H1 (cell line): ENCODE data around the gene PLXDC2. TPM values are rescaled to one million over a fixed set of nuclear protein-coding genes. Genes with fewer than 3 reads are reported as not detected.

Experiments
- CTCF ChIA-PET: fragments of 300-600 bp; sonication (Branson Sonifier 250); formaldehyde crosslinking; loops from one replicate; lab custom pipeline; 2021; ENCODE audit not compliant: partially characterized antibody; lab: Charles Lee
- POLR2A ChIA-PET: fragments of 300-600 bp; sonication (Branson Sonifier 250); formaldehyde crosslinking; loops from one replicate; lab custom pipeline; 2021; ENCODE audit warnings: inconsistent platforms; ENCODE audit not compliant: partially characterized antibody; lab: Charles Lee
- DNase-seq, 2 experiments: peaks; one replicate each; pipeline versions ENCODE4 v3.0.0 to v3.0.0-alpha.2; 2010 to 2022; ENCODE audit warnings: low spot score in 2 of 2, low read depth in 1 of 2, mixed read lengths in 1 of 2
- FAIRE-seq: peaks from 2 replicates; lab custom pipeline; 2011; peaks lifted over from hg19 to GRCh38; lab: Jason Lieb, UNC
- H2AFZ ChIP-seq: 2 replicates; pipeline ENCODE4 v1.8.1; 2012; ENCODE audit warnings: low read length, inconsistent platforms
- H2AK5ac ChIP-seq: 2 replicates; pipeline ENCODE4 v1.6.1; 2013; ENCODE audit warnings: low read depth, low read length
- H2BK120ac ChIP-seq: replicated peaks from 2 replicates; pipeline ENCODE3; 2013; ENCODE audit warnings: low read depth, low read length, inconsistent platforms
- H2BK12ac ChIP-seq: 2 replicates; pipeline ENCODE4 v1.6.1; 2013; ENCODE audit warnings: low read depth, low read length
- H2BK15ac ChIP-seq: 2 replicates; pipeline ENCODE4 v1.6.1; 2013; ENCODE audit warnings: low read length
- H2BK20ac ChIP-seq: 2 replicates; pipeline ENCODE4 v1.6.1; 2013; ENCODE audit warnings: low read length
- H2BK5ac ChIP-seq: 2 replicates; pipeline ENCODE4 v1.6.1; 2013; ENCODE audit warnings: low read depth, low read length
- H3K14ac ChIP-seq: 2 replicates; pipeline ENCODE4 v1.6.1; 2013; ENCODE audit warnings: inconsistent platforms; ENCODE audit not compliant: insufficient read length
- H3K18ac ChIP-seq: 2 replicates; pipeline ENCODE4 v1.6.1; 2013; ENCODE audit warnings: low read length; ENCODE audit errors: extremely low read depth
- H3K23ac ChIP-seq: 2 replicates; pipeline ENCODE4 v1.6.1; 2013; ENCODE audit warnings: inconsistent platforms; ENCODE audit not compliant: insufficient read length
- H3K23me2 ChIP-seq: 2 replicates; pipeline ENCODE4 v1.6.1; 2013; ENCODE audit warnings: low read depth, low read length
- H3K27ac ChIP-seq: 2 replicates; pipeline ENCODE4 v1.6.1; 2011; ENCODE audit warnings: low read depth, low read length, inconsistent platforms
- H3K27me3 ChIP-seq, 4 experiments: replicated peaks in 1 of 4; 1 replicate in 1 of 4; 2 replicates in 3 of 4; pipeline versions ENCODE4 v1.6.1 to v1.8.1; 2011 to 2013; ENCODE audit warnings: low read length in 3 of 4, mild to moderate bottlenecking in 3 of 4, inconsistent platforms in 2 of 4, mixed read lengths in 2 of 4, moderate library complexity in 1 of 4; ENCODE audit not compliant: control insufficient read depth in 3 of 4, insufficient read depth in 3 of 4; ENCODE audit errors: extremely low read depth in 1 of 4
- H3K36me3 ChIP-seq, 4 experiments: 2 replicates each; pipeline versions ENCODE4 v1.6.1 to v1.8.1; 2011 to 2013; ENCODE audit warnings: mild to moderate bottlenecking in 4 of 4, low read length in 3 of 4, moderate library complexity in 2 of 4, control low read depth in 1 of 4, inconsistent platforms in 1 of 4; ENCODE audit not compliant: insufficient read depth in 4 of 4, control insufficient read depth in 2 of 4
- H3K4ac ChIP-seq: replicated peaks from 2 replicates; pipeline ENCODE3; 2013; ENCODE audit warnings: low read length, low read depth, mixed read lengths, inconsistent platforms; ENCODE audit not compliant: insufficient read length
- H3K4me1 ChIP-seq, 4 experiments: replicated peaks in 1 of 4; 1 replicate in 1 of 4; 2 replicates in 3 of 4; pipeline versions ENCODE4 v1.6.1 to v1.8.1; 2011 to 2013; ENCODE audit warnings: low read length in 3 of 4, inconsistent platforms in 2 of 4, mixed read lengths in 1 of 4; ENCODE audit not compliant: insufficient read depth in 4 of 4, control insufficient read depth in 3 of 4
- H3K4me2 ChIP-seq, 2 experiments: 2 replicates each; pipeline versions ENCODE4 v1.6.1 to v1.8.1; 2011 to 2013; ENCODE audit warnings: low read depth in 2 of 2, low read length in 2 of 2, control low read depth in 1 of 2, inconsistent platforms in 1 of 2, mild to moderate bottlenecking in 1 of 2; ENCODE audit not compliant: insufficient read depth in 1 of 2
- H3K4me3 ChIP-seq, 4 experiments: fragments of 200-600, 300-600 bp in 1 of 4; sonication (generic), shearing (Covaris generic), sonication (Bioruptor Twin) in 1 of 4; 2 replicates each; pipeline versions ENCODE4 v1.5.1 to v1.8.1; 2011 to 2016; ENCODE audit warnings: low read length in 4 of 4, low read depth in 3 of 4, control low read depth in 2 of 4, inconsistent platforms in 2 of 4, mild to moderate bottlenecking in 2 of 4, mixed read lengths in 1 of 4, moderate library complexity in 1 of 4; ENCODE audit not compliant: insufficient read depth in 2 of 4; ENCODE audit errors: extremely low read depth in 1 of 4
- H3K56ac ChIP-seq: replicated peaks from 2 replicates; pipeline ENCODE3; 2013; ENCODE audit warnings: low read depth, mild to moderate bottlenecking, mixed read lengths, low read length, inconsistent platforms; ENCODE audit not compliant: insufficient read length
- H3K79me1 ChIP-seq: 2 replicates; pipeline ENCODE4 v1.6.1; 2013; ENCODE audit warnings: low read depth, low read length, control low read depth
- H3K79me2 ChIP-seq, 2 experiments: 2 replicates each; pipeline versions ENCODE4 v1.6.1 to v1.8.1; 2012 to 2013; ENCODE audit warnings: low read length in 2 of 2, mild to moderate bottlenecking in 2 of 2, inconsistent platforms in 1 of 2; ENCODE audit not compliant: insufficient read depth in 2 of 2, control insufficient read depth in 1 of 2
- H3K9ac ChIP-seq, 4 experiments: replicated peaks in 1 of 4; 1 replicate in 1 of 4; 2 replicates in 3 of 4; pipeline versions ENCODE4 v1.6.1 to v1.8.1; 2011 to 2013; ENCODE audit warnings: low read depth in 3 of 4, low read length in 3 of 4, control low read depth in 2 of 4, mild to moderate bottlenecking in 2 of 4, moderate library complexity in 2 of 4, inconsistent platforms in 1 of 4; ENCODE audit errors: extremely low read depth in 1 of 4
- H3K9me3 ChIP-seq, 2 experiments: 2 replicates each; pipeline versions ENCODE4 v1.6.1 to v1.8.1; 2012 to 2013; ENCODE audit warnings: mild to moderate bottlenecking in 2 of 2, moderate library complexity in 2 of 2, control low read depth in 1 of 2, inconsistent platforms in 1 of 2, low read depth in 1 of 2, low read length in 1 of 2, mixed read lengths in 1 of 2; ENCODE audit not compliant: insufficient read depth in 2 of 2
- H4K20me1 ChIP-seq, 2 experiments: replicated peaks in 1 of 2; 2 replicates each; pipeline versions ENCODE3 to v1.8.1; 2011 to 2013; ENCODE audit warnings: inconsistent platforms in 2 of 2, low read length in 2 of 2, mild to moderate bottlenecking in 1 of 2; ENCODE audit not compliant: insufficient read depth in 2 of 2, control insufficient read depth in 1 of 2
- H4K5ac ChIP-seq: 2 replicates; pipeline ENCODE4 v1.6.1; 2013; ENCODE audit warnings: low read length, low read depth, mixed read lengths, inconsistent platforms; ENCODE audit not compliant: insufficient read length
- H4K8ac ChIP-seq: 2 replicates; pipeline ENCODE4 v1.8.0; 2013; ENCODE audit warnings: mild to moderate bottlenecking, moderate library complexity, low read length, inconsistent platforms; ENCODE audit not compliant: insufficient read depth; ENCODE audit errors: extremely low read depth
- H4K91ac ChIP-seq: replicated peaks from 2 replicates; pipeline ENCODE3; 2013; ENCODE audit warnings: low read length, mixed read lengths, inconsistent platforms; ENCODE audit not compliant: insufficient read length
- BRCA1 ChIP-seq: IDR thresholded peaks from 2 replicates; pipeline ENCODE4 v1.6.1; 2012; ENCODE audit warnings: low read depth, low read length, improper control_type of control experiment
- CBX8 ChIP-seq: fragments of 300-800, 300-1000 bp; sonication (generic); IDR thresholded peaks from 2 replicates; pipeline ENCODE4 v1.7.1; 2016; ENCODE audit warnings: low read depth, low read length, borderline replicate concordance
- CEBPB ChIP-seq: IDR thresholded peaks from 2 replicates; pipeline ENCODE4 v1.6.1; 2012; ENCODE audit warnings: low read depth, low read length
- EGR1 ChIP-seq: IDR thresholded peaks from 2 replicates; pipeline ENCODE4 v1.6.1; 2011; ENCODE audit warnings: low read depth, low read length, borderline replicate concordance
- GTF2F1 ChIP-seq: IDR thresholded peaks from 2 replicates; pipeline ENCODE4 v1.6.1; 2012; ENCODE audit warnings: low read depth, low read length, improper control_type of control experiment, borderline replicate concordance
- KDM1A ChIP-seq: fragments of 200-600, 300-600 bp; sonication (generic); IDR thresholded peaks from 2 replicates; pipeline ENCODE4 v1.7.1; 2016; ENCODE audit warnings: mild to moderate bottlenecking, low read length, borderline replicate concordance
- KDM4A ChIP-seq: IDR thresholded peaks from one replicate; pipeline ENCODE4 v1.7.1; 2012; ENCODE audit warnings: low read depth, mild to moderate bottlenecking, moderate library complexity, low read length, inconsistent platforms; ENCODE audit not compliant: severe bottlenecking
- NANOG ChIP-seq: IDR thresholded peaks from 2 replicates; pipeline ENCODE4 v1.6.1; 2011; ENCODE audit warnings: low read length, low read depth, mild to moderate bottlenecking, inconsistent platforms; ENCODE audit not compliant: insufficient read depth, poor library complexity, severe bottlenecking
- POLR2AphosphoS5 ChIP-seq: IDR thresholded peaks from 2 replicates; pipeline ENCODE4 v1.6.1; 2011; ENCODE audit warnings: low read depth, low read length
- RXRA ChIP-seq: IDR thresholded peaks from 2 replicates; pipeline ENCODE4 v1.6.1; 2011; ENCODE audit warnings: low read depth, mild to moderate bottlenecking, low read length, moderate library complexity; ENCODE audit not compliant: insufficient read depth
- SIRT6 ChIP-seq: IDR thresholded peaks from one replicate; pipeline ENCODE4 v1.7.1; 2012; ENCODE audit warnings: low read length, inconsistent platforms
- SIX5 ChIP-seq: IDR thresholded peaks from 2 replicates; pipeline ENCODE4 v1.6.1; 2011; ENCODE audit warnings: mild to moderate bottlenecking, low read depth, low read length
- TAF1 ChIP-seq: IDR thresholded peaks from 2 replicates; pipeline ENCODE4 v1.6.1; 2011; ENCODE audit warnings: mild to moderate bottlenecking, low read depth, low read length
- USF2 ChIP-seq: IDR thresholded peaks from 2 replicates; pipeline ENCODE4 v1.6.1; 2011; ENCODE audit warnings: low read length, improper control_type of control experiment
- YY1 ChIP-seq: IDR thresholded peaks from 2 replicates; pipeline ENCODE4 v1.6.1; 2011; ENCODE audit warnings: low read depth, mild to moderate bottlenecking, low read length
- WGBS, 2 experiments: shearing (Covaris generic) in 1 of 2; methylation state at CpG; one replicate each; pipeline versions ENCODE4 v1.1.6 to v1.1.7; 2013 to 2015; ENCODE audit warnings: low lambda C conversion rate in 2 of 2, mixed read lengths in 2 of 2, inconsistent platforms in 1 of 2, low coverage in 1 of 2, missing lambda C conversion rate in 1 of 2; ENCODE audit not compliant: insufficient replicate concordance in 2 of 2, insufficient coverage in 1 of 2, insufficient read length in 1 of 2; ENCODE audit errors: extremely low coverage in 1 of 2, missing lambda C conversion rate in 1 of 2; 5-methylcytosine and 5-hydroxymethylcytosine counted together
- polyA plus RNA-seq, 7 experiments: library from polyadenylated mRNA; depleted of rRNA in 3 of 7; stranded (reverse) in 5 of 7; unstranded in 2 of 7; fragments of >200 nt in 5 of 7; fragments of 200-250 nt in 2 of 7; gene quantifications; 1 replicate in 5 of 7; 2 replicates in 1 of 7; 4 replicates in 1 of 7; pipeline versions ENCODE4 v1.2.1 to v1.2.3, GENCODE V29; 2011 to 2013; ENCODE audit warnings: missing spikeins in 2 of 7, mixed read lengths in 2 of 7
- total RNA-seq: library from RNA; stranded (reverse); fragmentation: NEBNext Ultra II Directional; extraction: Animal tissue kit (Norgen Biotek cat#: 25700); gene quantifications from 2 replicates; pipeline ENCODE4 v1.2.1, GENCODE V29; 2021

The PLXDC2 gene
- total and polyA plus RNA-seq, 2 of the 8 experiments (the other 6 are each of a cell fraction or from before 2014, with no cell fraction given): 23.0 to 40.5 TPM

GRCh38 chr10:19801369-19801768 is 14.9 kb upstream of the PLXDC2 start:
- Histone ChIP-seq H3K23me2 (no peaks in the 10 kb centered on the region), H3K27ac (no peak overlapping the region), H3K23ac (no peak overlapping the region), H3K79me2 (no peaks in the 10 kb centered on the region), H2BK15ac (no peak overlapping the region), H3K4me1 (no peaks in the 10 kb centered on the region), H2BK12ac (no peak overlapping the region), H3K9me3 (peaks cover 3 to 7% of the 10 kb centered on the region in 2 experiments; a peak in 2 of 4 replicates), H3K14ac (no peak overlapping the region), H2BK5ac (no peak overlapping the region), H4K5ac (no peak overlapping the region), H3K4me2 (no peak overlapping the region), H3K36me3 (no peaks in the 10 kb centered on the region), H2BK20ac (no peak overlapping the region), H3K4me3 (no peak overlapping the region), H3K9ac (no peak overlapping the region), H2BK120ac (no peak overlapping the region), H4K91ac (no peak overlapping the region), H2AFZ (no peak overlapping the region), H3K56ac (no peak overlapping the region), H3K18ac (no peak overlapping the region), H3K79me1 (no peaks in the 10 kb centered on the region), H3K27me3 (no peaks in the 10 kb centered on the region), H2AK5ac (no peak overlapping the region), H4K8ac (no peak overlapping the region), H4K20me1 (no peaks in the 10 kb centered on the region), H3K4ac (no peak overlapping the region)
- CTCF ChIA-PET: interaction anchor here (0.7 kb wide), 1 partner anchor 19 kb away, joined by 3 read pairs; no protein-coding TSS in a partner anchor
- no peak for DNase-seq
- POLR2A ChIA-PET: no interaction called here
- no peak for FAIRE-seq
- 85% methylated on average over 4 of the region's 4 CpGs; no CpG with 5 or more reads in 1 of the 2 experiments for WGBS, 2 experiments
- TF ChIP-seq GTF2F1 (no peak), SIX5 (no peak), BRCA1 (no peak), NANOG (no peak), USF2 (no peak), SIRT6 (no peak), CEBPB (no peak), TAF1 (no peak), YY1 (no peak), POLR2AphosphoS5 (no peak), EGR1 (no peak), KDM1A (no peak), KDM4A (no peak), CBX8 (no peak), RXRA (no peak)
